ENCODE measurements around the gene CREB1. TPM values are rescaled to one million over a fixed set of nuclear protein-coding genes. Genes with fewer than 3 reads are reported as not detected.
"Not testable (repeated sequence)": the region's sequence is repeated elsewhere in the genome, so short reads cannot be mapped to it uniquely, and the experiment has no call there.

Gene CREB1
- total RNA-seq = 106 and 109 TPM in 2 replicates

DNA sequence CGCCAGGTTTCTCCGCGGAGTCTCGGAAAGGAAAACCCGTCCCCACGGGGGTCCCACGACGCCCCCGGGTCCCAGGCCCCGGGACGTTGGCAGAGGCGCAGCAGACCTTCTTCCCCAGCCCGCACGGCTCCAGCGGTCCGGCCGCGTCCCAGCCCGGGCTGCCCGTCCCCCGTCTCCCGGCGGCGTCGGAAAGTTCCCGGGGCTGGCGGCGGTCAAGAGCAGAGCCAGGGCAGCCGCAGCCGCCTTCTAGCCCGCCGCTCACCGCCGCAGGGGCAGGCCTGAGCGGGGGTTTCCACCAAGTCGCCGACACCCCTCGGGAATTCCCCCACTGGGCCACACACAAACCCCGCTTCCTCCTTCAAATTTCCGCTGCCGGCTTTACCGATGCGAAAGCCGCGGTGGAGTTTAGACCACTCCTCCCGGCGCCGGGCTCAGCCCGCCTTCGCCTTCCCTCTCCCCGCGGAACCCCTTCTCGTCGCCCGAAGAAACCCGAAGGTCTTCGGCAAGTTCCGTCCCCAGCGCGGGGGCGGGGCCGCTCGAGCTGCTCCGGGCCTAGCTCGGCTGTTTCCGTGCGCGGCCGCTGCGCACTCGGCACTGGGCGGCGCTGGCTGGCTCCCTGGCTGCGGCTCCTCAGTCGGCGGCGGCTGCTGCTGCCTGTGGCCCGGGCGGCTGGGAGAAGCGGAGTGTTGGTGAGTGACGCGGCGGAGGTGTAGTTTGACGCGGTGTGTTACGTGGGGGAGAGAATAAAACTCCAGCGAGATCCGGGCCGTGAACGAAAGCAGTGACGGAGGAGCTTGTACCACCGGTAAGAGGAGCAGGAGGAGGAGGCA lies at the start of gene CREB1:
CREB1 (plus strand) TSS at position 633 of the 830 bp plus-strand sequence. CDS start 25,674 bp downstream, outside the sequence.
- intact Hi-C loops (cut with micrococcal nuclease) = loop anchor here (1.0 to 10.0 kb wide), 19 partner anchors 13 to 1443 kb away; partner anchors contain the start of genes CCNYL1, EEF1B2, FASTKD2 and FZD5

GRCh38 chr2:207480521-207481040 lies 49.2 kb upstream of the CREB1 start:
- intact Hi-C loops (cut with micrococcal nuclease) = no loop called here

DNA sequence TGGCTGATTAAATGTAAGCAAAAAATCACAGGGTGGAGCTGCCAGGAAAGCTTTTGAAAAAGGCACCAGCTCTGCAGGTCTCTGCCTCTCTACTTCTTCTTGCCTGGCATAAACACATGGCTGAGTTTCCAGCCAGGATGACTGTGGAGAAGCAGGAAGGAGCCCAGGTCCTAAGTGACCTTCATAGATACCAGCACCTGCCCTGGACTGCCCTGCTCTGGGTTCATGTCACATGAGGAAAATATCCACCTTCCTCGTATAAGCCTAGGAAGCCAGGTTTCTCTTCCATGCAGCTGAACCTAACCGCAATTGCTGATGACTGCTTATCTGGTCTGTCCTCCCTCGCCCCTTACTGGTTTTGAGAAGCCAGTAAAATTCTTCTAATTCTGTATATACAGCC lies 47.8 kb upstream of the CREB1 start:
- intact Hi-C loops (cut with micrococcal nuclease) = no loop called here

GRCh38 chr2:207482630-207483029 lies 47.1 kb upstream of the CREB1 start:
- intact Hi-C loops (cut with micrococcal nuclease) = no loop called here

- intact Hi-C loops (cut with micrococcal nuclease) = no loop called here
These were observed 46.7 kb upstream of the CREB1 start for GRCh38 chr2:207483066-207483465.

DNA sequence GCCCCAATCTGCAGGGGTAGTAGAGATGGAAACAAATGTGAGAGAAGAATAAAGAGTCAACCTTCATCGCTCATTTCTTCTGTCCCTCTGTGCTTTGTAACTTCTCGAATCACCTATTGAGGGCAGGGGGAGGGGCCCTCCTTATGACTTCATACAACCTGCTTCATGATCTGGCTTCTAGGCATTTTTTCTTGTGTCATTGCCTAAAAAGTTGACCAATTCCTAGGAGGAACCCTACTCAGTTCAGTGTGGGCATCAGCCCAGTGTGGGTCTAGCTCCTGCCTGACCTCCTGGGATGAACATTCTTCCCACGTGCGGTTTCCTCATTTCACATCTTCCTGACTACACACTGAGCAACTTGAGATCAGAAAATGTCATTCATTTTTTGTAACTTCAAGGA lies 46.3 kb upstream of the CREB1 start:
- intact Hi-C loops (cut with micrococcal nuclease) = no loop called here

DNA sequence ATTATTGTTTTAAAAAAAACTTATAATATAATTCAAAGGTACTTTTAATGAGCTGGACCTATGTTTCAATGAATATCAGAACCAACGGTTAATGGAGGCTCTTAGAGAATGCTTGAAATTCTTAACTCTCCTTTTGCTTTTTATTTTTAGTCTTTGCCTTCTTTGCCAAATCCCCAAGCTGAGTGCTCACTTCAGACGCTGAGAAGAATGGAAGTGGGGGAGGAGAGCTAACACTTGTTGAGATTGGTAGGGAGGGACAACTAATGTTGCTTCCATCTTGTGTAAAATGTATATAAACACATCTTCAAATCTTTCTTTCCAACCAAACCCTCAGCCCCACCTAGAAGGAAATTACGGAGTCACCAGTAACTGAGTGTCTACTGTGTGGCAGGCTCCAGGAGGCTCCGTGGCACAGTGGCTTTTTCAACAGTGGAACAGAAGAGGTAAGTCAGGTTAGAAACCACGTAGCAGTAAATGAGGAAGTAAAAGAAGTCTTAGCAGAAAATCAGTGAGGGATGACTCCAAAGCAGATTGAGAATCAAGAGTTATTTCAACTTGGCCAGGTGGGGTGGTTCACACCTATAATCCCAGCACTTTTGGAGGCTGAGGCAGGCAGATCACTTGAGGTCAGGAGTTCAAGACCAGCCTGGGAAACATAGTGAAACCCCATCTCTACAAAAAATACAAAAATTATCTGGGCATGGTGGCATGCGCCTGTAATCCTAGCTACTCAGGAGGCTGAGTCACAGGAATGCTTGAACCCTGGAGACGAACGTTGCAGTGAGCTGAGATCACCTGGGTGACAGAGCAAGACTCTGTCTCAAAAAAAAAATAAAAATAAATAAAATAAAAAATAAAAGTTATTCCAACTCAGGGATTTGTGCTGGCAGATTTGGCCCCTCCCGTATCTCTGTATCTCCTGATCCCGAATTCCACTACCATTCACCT lies 45.0 kb upstream of the CREB1 start:
- intact Hi-C loops (cut with micrococcal nuclease) = no loop called here

DNA sequence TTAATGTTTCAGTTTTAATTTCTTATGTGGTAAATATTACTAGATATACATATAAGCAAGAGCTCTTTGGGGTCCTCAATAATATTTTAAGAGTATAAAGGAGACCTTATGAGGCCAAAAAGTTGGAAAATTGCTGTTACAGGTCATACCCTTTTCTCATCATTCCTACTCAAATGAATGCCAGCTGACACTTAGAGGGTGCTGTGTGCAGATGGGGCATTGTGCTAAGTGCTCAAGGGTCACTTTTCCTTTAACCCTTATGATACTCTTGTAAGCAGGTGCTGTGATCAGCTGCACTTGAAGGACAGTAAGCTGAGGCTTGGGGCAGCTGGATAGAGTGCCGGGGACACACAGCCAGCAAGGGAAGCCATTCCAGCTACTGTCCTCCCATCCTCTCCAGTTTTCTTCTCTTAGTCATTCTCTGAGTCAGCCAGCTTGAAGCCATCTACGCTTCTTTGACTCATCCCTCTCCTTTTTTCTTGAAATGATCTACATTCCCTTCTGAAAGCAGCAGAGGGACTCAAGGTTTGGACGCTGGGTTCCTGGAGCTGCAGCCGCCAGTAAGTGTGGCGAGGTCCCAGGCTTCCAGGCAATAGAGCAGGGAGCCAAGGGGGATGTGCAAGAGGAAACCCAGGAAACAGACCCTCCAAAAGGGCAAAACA lies 42.0 kb upstream of the CREB1 start:
- intact Hi-C loops (cut with micrococcal nuclease) = no loop called here

DNA sequence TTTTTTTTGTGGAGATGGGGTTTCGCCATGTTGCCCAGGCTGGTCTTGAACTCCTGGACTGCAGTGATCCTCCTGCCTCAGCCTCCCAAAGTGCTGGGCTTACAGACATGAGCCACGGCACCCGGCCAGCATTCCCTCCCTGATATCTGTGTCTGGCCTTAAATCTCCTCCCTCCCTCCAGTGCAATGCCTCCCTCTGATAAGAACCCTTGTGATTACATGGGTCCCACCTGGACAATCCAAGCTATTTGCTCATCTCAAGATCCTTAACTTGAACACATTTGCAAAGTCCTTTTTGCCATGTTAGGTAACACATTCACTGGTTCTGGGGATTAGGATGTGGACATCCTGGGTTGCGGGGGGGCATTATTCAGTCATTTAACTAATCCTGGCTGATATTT lies 40.5 kb upstream of the CREB1 start:
- intact Hi-C loops (cut with micrococcal nuclease) = no loop called here

DNA sequence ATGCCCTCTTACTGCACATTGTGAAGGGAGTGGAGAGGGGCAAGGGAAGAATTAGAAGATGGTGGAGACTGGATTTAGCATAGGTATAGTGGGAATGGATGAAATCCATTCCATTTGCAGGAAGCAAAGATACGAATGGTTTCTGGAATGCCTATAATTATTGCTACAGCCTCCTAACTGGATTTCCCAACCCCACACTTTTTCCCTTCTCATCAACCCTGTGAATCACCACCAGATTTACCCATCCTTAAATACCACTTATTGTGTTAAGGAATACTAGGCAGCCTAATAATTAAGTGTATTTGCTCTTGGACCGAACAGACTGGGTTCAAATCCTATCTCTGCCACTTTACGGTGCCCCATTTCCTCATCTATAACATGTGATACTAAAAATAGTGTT lies 39.3 kb upstream of the CREB1 start:
- intact Hi-C loops (cut with micrococcal nuclease) = loop anchor here (2.0 to 5.0 kb wide), 2 partner anchors 14 to 37 kb away; partner anchors contain the start of gene CREB1

GRCh38 chr2:207491086-207491485 lies 38.7 kb upstream of the CREB1 start:
- intact Hi-C loops (cut with micrococcal nuclease) = loop anchor here (2.0 to 5.0 kb wide), 2 partner anchors 14 to 36 kb away; partner anchors contain the start of gene CREB1

GRCh38 chr2:207491956-207492355 lies 37.8 kb upstream of the CREB1 start:
- intact Hi-C loops (cut with micrococcal nuclease) = loop anchor here (2.0 to 5.0 kb wide), 2 partner anchors 13 to 35 kb away; partner anchors contain the start of gene CREB1

- intact Hi-C loops (cut with micrococcal nuclease) = loop anchor here (5.0 kb wide), 1 partner anchor 35 kb away; the partner anchor contains the start of gene CREB1
These were observed 37.3 kb upstream of the CREB1 start for GRCh38 chr2:207492461-207492860.

DNA sequence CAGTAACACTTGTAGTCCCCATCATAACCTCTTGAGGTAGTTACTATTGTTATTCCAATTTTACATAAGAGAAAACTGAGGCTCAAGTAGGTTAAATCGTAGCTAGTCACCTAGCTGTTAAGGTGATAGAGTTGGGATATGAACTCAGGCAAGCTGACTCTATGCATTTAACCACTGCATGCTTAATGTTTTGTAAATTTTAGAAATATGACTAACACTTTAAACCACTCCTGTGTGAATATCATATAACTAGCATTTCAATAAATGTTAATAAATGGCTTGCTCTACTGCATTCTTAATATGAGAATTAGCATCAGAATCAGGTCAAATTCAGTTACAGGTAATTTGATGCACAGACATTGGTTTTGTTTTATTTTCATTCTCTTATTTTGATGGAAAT lies 35.6 kb upstream of the CREB1 start:
- intact Hi-C loops (cut with micrococcal nuclease) = loop anchor here (5.0 kb wide), 1 partner anchor 33 kb away; the partner anchor contains the start of gene CREB1

GRCh38 chr2:207496936-207497335 lies 32.8 kb upstream of the CREB1 start:
- intact Hi-C loops (cut with micrococcal nuclease) = not testable (repeated sequence)

- intact Hi-C loops (cut with micrococcal nuclease) = no loop called here
These were observed 32.2 kb upstream of the CREB1 start for GRCh38 chr2:207497596-207497995.

- intact Hi-C loops (cut with micrococcal nuclease) = no loop called here
These were observed 31.3 kb upstream of the CREB1 start for GRCh38 chr2:207498427-207498826.

DNA sequence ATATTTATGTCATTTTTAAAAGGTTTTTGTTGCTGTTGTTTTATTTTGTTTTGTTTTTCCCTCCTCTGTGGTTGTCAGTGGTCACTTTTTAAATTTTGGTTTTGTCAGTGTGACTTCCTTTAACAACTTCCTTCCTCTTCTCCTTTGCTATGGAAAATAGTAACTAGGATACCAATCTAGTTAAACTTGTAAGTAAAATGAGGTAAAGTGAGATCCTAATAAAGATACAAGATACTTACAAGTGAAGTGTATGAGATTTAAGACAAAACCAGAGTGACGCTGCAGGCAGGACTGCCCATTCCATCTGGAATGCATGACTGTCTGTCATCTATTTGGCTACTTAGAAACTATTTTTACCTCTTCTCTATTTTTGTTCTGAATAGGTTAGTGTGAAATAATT lies 30.6 kb upstream of the CREB1 start:
- intact Hi-C loops (cut with micrococcal nuclease) = no loop called here

DNA sequence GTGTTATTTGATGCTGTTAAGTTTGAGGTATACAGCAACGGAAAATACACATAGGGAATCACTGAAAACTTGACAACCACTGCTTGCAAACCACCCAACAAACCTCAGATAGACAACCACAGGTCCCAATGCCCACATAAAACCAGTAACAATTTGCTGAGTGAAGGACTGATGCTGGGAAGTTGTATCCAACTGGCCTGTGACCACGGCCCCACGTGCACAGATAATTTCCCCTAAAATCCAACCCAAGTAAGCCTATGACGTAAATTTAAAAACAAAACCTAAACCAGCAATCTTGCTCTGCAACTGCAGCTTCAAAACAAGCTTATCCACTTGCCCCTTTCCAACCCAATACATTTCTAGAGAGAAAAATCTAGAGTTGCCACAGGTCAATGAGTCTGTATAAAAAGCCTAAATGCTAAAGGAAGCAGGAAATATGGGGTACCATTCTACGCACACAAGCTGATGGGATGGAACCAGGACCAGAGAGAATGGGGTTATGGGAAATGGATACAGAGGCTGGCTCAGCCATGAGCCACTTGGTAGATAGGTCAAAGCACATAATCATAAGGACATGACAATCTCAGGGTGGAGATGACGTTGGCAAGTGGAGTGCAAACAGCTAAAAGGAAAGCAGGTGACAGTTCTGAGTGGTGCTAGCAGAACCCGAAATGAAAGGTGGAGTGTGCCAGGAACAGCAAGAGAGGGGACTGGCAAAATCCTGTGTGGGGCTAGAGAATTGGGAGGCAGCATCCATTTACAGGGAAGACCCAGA lies 27.8 kb upstream of the CREB1 start:
- intact Hi-C loops (cut with micrococcal nuclease) = no loop called here

DNA sequence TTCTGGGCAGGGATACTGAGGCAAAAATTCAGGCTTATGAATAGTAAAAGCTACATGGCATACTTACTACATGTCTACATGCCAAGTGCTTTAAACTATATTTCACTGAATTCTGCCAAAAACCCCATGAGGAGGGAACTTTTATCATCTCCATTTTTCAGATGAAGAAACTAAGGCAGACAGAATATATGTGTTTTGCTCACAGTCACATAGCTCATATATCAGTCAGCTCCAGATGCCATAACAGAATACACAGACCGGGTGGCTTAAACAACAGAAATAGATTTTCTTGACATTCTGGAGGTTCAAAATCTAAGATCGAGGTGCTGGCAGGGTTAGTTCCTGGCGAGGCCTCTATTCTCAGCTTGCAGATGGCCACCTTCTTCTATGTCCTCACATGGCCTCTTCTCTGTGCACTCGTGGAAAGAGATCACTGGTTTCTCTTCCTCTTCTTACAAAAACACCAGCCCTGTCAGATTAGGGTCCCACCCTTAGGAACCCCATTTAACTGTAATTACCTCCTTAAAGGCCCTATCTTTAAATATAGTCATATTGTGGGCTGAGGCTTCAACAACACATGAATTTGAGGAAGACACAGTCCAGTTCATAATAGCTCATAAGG lies 27.1 kb upstream of the CREB1 start:
- intact Hi-C loops (cut with micrococcal nuclease) = no loop called here

Data from T-helper 1 cell treated with Interleukin-12 subunit alpha and Interleukin-12 subunit beta and Interleukin-4 antibody, amounts not matched to agents 30 ng/mL and 1 ng/mL, for 36 hours (primary cell).